Activated CD8-positive, alpha-beta memory T cell treated with anti-CD3 and anti-CD28 coated beads for 1 hour (primary cell): ENCODE measurements around the gene SHANK3.

ENCODE experiments used
- DNase-seq, 2 donors: peaks; one replicate each; pipeline ENCODE4 v3.0.0-alpha.2; 2020; ENCODE audit warnings: low read depth in 1 of 2; ENCODE audit errors: extremely low read depth in 1 of 2

SHANK3 gene

GRCh38 chr22:50677493-50678217 lies 5.0 kb downstream of the SHANK3 start:
- DNase-seq = no peak

- no peak for DNase-seq
Observed at GRCh38 chr22:50678218-50678650, 5.6 kb downstream of the SHANK3 start.

GRCh38 chr22:50678651-50679521 lies 6.3 kb downstream of the SHANK3 start:
- DNase-seq = no peak

DNA sequence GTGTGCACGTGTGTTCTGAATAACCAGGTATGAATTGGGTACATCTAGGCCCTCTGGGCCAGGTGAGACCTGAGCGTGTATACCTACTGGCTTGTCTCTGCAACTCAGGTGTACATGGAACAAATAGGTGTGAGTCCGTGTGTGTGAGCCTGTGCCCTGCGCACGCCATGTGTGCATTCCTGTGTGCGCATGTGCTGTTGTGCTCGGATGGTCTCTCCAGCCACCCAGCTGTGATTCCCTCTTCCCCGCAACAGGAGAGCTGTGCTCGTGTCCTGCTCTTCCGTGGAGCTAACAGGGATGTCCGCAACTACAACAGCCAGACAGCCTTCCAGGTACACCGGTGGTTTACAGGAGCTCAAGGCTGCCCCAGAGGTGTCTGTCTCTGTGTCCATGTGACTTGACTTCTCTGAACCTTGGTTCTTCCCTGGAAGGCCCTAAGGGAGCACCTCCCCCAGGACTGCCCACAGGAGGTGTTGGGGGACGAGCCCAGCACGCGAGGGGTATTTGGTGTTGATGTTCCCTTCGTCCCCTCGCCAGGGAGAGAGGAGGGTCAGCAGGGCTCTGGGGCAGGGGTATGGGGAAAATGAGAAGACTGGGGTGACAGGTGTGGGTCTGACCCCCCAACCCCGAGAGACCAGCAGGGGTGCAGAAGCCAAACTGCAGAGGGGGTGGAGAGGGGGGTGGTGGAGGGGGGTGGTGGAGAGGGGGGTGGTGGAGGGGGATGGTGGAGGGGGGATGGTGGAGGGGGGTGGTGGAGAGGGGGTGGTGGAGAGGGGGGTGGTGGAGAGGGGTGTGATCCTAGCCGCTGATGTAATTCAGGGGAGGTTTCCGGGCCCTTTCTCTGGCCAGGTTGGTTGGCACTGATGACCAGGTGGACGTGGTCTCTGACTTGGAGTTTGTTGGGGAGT lies 10.7 kb downstream of the SHANK3 start:
- no peak for DNase-seq

- no peak for DNase-seq
Observed at GRCh38 chr22:50683994-50684371, 11.4 kb downstream of the SHANK3 start.

- DNase-seq = no peak
Observed at GRCh38 chr22:50684501-50684900, 11.9 kb downstream of the SHANK3 start.

DNA sequence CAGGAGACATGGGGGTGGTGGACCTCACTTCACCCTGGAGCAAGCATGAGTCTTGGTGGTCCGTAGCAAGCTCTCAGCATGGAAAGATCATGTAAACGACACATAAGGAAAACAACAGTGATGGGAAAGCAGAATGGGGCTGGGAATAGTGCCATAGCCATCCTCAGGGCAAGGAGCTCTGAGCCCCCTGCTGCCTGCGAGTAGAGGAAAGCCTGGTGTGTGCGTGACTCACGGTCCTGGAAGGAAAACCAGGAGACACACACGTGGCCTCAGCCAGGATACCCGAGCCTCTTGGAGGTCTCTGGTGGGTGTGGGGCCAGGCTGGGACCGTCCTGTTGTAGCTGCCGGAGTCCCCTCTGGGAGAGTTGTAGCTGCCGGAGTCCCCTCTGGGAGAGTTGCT lies 12.4 kb downstream of the SHANK3 start:
- no peak for DNase-seq

DNA sequence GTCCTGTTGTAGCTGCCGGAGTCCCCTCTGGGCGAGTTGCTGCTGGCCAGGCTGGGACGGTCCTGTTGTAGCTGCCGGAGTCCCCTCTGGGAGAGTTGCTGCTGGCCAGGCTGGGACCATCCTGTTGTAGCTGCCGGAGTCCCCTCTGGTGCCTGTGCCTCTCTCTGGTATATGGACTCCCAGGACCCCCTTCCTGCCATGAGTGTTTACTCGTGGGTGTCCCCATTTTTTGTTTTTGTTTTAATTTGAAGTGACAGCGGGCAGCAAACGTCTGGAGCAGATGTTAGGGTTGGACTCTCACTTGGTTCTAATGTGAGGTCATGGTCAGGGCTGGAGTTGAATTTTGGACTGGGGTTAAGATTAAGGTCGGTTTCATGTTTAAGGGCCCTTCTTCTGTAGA lies 14.2 kb downstream of the SHANK3 start:
- DNase-seq = no peak

DNA sequence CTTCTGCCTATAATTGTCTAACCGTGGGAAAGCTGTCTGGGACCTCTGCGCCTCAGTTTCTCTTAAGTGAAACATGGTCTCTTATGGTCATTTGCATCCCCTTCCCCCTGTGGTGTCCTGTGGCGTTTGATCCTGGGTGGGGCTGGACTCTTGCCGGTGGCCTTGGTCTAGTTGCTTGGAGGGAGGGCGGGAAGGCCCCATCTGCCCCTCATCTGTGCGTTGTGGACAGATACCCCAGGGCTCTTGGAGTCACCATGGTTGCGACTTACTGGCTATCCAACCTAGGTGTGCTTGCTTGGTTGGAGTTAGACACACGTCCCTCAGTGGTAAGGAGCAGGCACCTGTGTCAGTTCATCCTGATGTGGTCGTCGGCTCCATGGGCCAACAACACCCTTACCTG lies 15.2 kb downstream of the SHANK3 start:
- no peak for DNase-seq

- DNase-seq = no peak
Observed at GRCh38 chr22:50688448-50688847, 15.8 kb downstream of the SHANK3 start.

GRCh38 chr22:50691521-50691920 lies 18.9 kb downstream of the SHANK3 start:
- DNase-seq = no peak

DNA sequence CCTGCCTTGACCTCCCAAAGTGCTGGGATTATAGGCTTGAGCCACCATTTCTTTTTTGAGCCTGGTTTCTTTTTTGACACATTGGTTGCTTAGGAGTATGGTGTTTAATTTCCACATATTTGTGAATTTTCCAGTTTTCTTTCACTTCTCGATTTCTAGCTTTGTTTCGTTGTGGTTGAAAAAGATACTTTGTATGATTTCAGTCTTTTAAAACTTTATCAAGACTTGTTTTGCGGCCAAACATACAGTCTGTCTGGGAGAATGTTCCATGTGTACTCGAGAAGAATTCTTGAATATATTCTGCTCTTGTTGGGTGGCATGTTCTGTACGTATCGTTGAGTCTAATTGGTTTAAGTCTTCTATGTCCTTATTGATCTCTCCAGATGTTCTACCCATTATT lies 20.8 kb downstream of the SHANK3 start:
- no peak for DNase-seq

DNA sequence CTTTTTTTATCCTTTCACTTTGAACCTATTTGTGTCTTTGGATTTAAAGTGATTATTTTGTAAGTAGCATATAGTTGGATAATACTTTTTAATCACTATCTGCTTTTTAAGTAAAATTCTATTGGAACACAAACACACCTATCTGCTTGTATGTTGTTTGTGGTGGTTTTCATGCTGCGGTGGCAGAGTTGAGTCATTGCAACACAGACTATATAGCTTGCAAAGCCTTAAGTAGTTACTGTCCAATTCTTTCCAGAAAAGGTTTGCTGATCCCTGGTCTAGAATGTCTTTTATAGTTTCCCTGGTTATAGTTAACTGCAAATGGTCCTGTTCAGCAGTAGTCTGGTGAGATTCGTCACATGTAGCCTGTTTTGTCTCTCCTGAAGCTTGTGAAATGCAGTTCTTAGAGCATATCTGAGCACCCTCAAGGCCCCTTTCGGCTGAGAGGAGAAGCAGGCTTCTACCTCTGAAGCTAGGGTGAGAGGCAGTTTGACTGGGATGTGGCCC lies 21.5 kb downstream of the SHANK3 start:
- no peak for DNase-seq

DNA sequence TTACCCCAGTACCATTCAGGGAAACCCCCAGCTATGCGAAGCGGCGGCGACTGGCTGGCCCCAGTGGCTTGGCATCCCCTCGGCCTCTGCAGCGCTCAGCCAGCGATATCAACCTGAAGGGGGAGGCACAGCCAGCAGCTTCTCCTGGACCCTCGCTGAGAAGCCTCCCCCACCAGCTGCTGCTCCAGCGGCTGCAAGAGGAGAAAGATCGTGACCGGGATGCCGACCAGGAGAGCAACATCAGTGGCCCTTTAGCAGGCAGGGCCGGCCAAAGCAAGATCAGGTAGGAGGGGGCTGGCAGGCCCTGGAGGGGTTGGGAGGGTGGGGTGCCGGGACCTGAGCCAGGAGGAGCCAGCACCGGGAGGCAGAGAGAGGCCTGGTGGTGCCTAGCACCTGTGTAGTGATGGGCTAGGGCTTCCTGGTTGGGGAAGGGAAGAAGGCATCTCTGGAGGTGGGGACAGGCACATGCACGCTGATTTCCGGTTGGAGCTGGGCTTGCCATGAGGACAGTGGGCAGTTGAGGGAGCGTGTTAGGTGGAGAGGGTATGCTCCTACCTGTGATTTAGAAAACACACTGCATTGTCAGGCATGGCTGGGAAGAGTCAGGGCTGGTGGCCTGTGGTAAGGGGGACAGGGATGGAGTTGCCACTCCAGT lies 22.3 kb downstream of the SHANK3 start:
- DNase-seq = no peak

GRCh38 chr22:50695421-50696250 lies 23.0 kb downstream of the SHANK3 start:
- DNase-seq = no peak

DNA sequence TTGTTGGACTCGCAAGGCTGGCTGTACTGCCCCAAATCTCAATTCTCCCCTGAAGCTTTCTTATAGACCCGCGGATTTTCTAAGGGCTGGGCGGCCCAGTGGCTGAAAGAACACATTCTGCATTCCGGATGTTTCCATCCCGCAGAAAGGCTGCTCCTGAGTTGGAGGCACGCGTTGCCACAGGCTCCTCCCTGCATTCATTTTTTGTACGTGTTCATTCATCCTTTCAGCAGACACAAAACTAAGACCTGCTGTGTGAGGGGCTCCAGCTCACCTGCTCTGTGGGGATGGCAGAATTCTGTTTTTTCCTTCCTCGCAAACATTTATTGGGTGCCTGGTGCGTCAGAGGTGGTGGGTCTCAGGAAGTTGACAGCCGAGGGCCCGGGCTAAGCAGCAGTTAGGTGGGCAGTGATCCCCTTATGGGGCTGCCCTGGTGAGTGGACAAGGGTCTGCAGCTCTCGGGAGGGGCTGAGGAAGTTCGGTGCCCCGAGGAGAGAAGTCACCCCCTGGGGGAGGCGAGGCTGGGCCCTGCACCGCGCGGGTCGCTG lies 23.7 kb downstream of the SHANK3 start:
- no peak for DNase-seq

GRCh38 chr22:50696799-50697561 lies 24.4 kb downstream of the SHANK3 start:
- DNase-seq = no peak

GRCh38 chr22:50697667-50698506 lies 25.3 kb downstream of the SHANK3 start:
- DNase-seq = no peak
